ENCODE data around the gene EIF2B2.

Gene EIF2B2

GRCh38 chr14:75002392-75003249 lies at the start of gene EIF2B2:
TSS of gene EIF2B2 (plus strand) at chr14:75002921. CDS start at chr14:75002991, 70 bp downstream.
- peak; percentile 94 to 97 for DNase-seq

- DNase-seq: no peak
Measured at GRCh38 chr14:74953686-74954085, 49.0 kb upstream of the EIF2B2 start.

- DNase-seq: no peak
Measured at GRCh38 chr14:74954232-74954946, 48.3 kb upstream of the EIF2B2 start.

GRCh38 chr14:74954947-74955228 lies 47.8 kb upstream of the EIF2B2 start:
- DNase-seq: no peak

GRCh38 chr14:74955229-74956026 lies 47.3 kb upstream of the EIF2B2 start, which contains the start of gene PGF:
TSS of gene PGF (minus strand) at chr14:74955597. CDS start at chr14:74955242, 355 bp downstream.
- peak; percentile 39 to 49 for DNase-seq

- no peak for DNase-seq
Measured at GRCh38 chr14:74956027-74956279, 46.8 kb upstream of the EIF2B2 start.

- no peak for DNase-seq
Measured at GRCh38 chr14:74956280-74957072, 46.2 kb upstream of the EIF2B2 start.

- DNase-seq: peak in 1 of 2 donors; percentile 8
Measured at GRCh38 chr14:74959596-74960180, 43.0 kb upstream of the EIF2B2 start.

- no peak for DNase-seq
Measured at GRCh38 chr14:74960736-74961135, 42.0 kb upstream of the EIF2B2 start.

GRCh38 chr14:74961238-74961911 lies 41.3 kb upstream of the EIF2B2 start:
- DNase-seq: no peak

GRCh38 chr14:74962046-74962445 lies 40.7 kb upstream of the EIF2B2 start:
- peak; percentile 28 to 38 for DNase-seq

- peak; percentile 69 to 78 for DNase-seq
Measured at GRCh38 chr14:74962493-74962892, 40.2 kb upstream of the EIF2B2 start.

GRCh38 chr14:74963178-74963704 lies 39.5 kb upstream of the EIF2B2 start:
- DNase-seq: peak; percentile 6 to 7

- DNase-seq: no peak
Measured at GRCh38 chr14:74963705-74964271, 38.9 kb upstream of the EIF2B2 start.

- DNase-seq: no peak
Measured at GRCh38 chr14:74964787-74965485, 37.8 kb upstream of the EIF2B2 start.

- no peak for DNase-seq
Measured at GRCh38 chr14:74965486-74966153, 37.1 kb upstream of the EIF2B2 start.

GRCh38 chr14:74968811-74969210 lies 33.9 kb upstream of the EIF2B2 start:
- no peak for DNase-seq

- peak; percentile 16 to 21 for DNase-seq
Measured at GRCh38 chr14:74973003-74973653, 29.6 kb upstream of the EIF2B2 start.

GRCh38 chr14:74973905-74974363 lies 28.8 kb upstream of the EIF2B2 start:
- DNase-seq: no peak
